Hypothalamus (tissue), 51 donors: ENCODE measurements around the gene TAF13.

ENCODE experiments used
- DNase-seq, 51 donors: peaks; one replicate each; lab custom pipeline; 2025; lab: John Stamatoyannopoulos, UW

The TAF13 gene

GRCh38 chr1:109075531-109076490, at the start of gene TAF13:
Gene TAF13 (minus strand): TSS chr1:109076003. CDS start chr1:109075947, 56 bp downstream.
- DNase-seq: peak; percentile 38 to 98 (median 92)

GRCh38 chr1:109120356-109120755, 44.6 kb upstream of the TAF13 start:
- no peak for DNase-seq

GRCh38 chr1:109118089-109118488, 42.3 kb upstream of the TAF13 start:
- DNase-seq: no peak

- no peak for DNase-seq
Measured at GRCh38 chr1:109116286-109116685, 40.5 kb upstream of the TAF13 start.

- DNase-seq: no peak
Measured at GRCh38 chr1:109115685-109116084, 39.9 kb upstream of the TAF13 start.

- peak in 1 of 51 donors; percentile 9 for DNase-seq
Measured at GRCh38 chr1:109114342-109114674, 38.5 kb upstream of the TAF13 start.

- DNase-seq: peak in 42 of 51 donors; percentile 9 to 80 (median 52)
Measured at GRCh38 chr1:109113590-109114341, 38.0 kb upstream of the TAF13 start, which contains the start of gene ELAPOR1. Gene ELAPOR1 (plus strand): TSS chr1:109114115. CDS start chr1:109114184, 69 bp downstream.

- DNase-seq: peak; percentile 39 to 96 (median 85)
Measured at GRCh38 chr1:109112652-109113285, 37.0 kb upstream of the TAF13 start.

GRCh38 chr1:109112056-109112651, 36.4 kb upstream of the TAF13 start:
- DNase-seq: peak in 5 of 51 donors; percentile 4 to 70 (median 39)

GRCh38 chr1:109111386-109112055, 35.7 kb upstream of the TAF13 start:
- DNase-seq: no peak

- no peak for DNase-seq
Measured at GRCh38 chr1:109109906-109110305, 34.1 kb upstream of the TAF13 start.

GRCh38 chr1:109107785-109108184, 32.0 kb upstream of the TAF13 start:
- no peak for DNase-seq

GRCh38 chr1:109105881-109106280, 30.1 kb upstream of the TAF13 start:
- no peak for DNase-seq

GRCh38 chr1:109104364-109105151, 28.8 kb upstream of the TAF13 start:
- DNase-seq: no peak

- peak; percentile 70 to 98 (median 91) for DNase-seq
Measured at GRCh38 chr1:109099938-109100773, 24.4 kb upstream of the TAF13 start.

- DNase-seq: no peak
Measured at GRCh38 chr1:109096120-109096519, 20.3 kb upstream of the TAF13 start.

GRCh38 chr1:109095631-109096030, 19.8 kb upstream of the TAF13 start:
- DNase-seq: no peak

GRCh38 chr1:109094871-109095270, 19.1 kb upstream of the TAF13 start:
- DNase-seq: no peak
